NCI-H2227 (cell line): ENCODE data around the gene ABCG1.

Experiments
- DNase-seq: peaks from one replicate; lab custom pipeline; 2025; ENCODE audit not compliant: unreplicated experiment; lab: John Stamatoyannopoulos, UW

Gene ABCG1

DNA sequence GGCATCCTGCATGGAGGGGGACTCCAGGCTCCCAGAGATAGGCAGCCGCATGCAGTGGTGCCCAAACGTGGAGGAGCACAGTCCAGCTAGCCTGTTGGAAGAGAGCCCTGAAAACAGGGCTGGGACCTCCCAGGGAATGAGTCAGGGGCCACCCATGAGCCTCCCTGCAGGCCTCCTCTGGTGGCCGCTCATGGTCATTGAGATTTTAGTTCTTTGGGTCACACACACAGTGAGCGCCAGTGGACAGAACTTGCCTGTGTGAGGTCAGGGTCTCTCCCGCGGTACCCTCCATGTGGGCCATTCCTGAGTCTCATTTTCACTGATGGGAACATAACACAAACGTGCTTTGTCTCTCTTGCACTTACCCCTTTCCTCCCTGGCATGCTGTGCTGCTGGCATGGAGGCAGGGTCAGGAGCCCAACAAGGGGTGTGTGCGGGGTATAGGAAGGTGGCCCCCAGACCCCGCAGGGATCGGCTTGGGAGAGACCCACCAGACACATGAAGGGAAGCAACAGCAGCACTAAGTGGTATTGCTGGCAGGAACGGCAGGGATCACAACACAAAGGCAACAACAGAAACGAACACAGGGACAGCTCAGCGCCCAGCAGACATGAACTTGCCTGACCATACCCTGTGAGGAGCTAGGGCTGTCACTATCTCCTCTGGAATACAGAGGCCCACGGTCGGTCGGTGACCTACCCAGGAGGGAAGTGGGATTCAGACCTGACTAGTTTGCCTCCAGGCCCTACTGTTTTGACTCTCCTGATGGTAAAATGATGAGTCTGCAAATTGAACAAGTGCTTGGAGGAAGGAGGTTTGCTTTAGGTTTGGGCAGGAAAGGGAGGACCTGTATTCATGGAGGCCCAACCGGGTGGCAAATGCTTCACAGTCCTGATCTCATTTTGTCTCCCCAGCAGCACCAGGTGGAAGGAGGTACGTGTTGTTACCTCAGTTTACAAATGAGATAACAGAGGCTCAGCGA, 31.8 kb downstream of the ABCG1 start:
- DNase-seq = no peak

DNA sequence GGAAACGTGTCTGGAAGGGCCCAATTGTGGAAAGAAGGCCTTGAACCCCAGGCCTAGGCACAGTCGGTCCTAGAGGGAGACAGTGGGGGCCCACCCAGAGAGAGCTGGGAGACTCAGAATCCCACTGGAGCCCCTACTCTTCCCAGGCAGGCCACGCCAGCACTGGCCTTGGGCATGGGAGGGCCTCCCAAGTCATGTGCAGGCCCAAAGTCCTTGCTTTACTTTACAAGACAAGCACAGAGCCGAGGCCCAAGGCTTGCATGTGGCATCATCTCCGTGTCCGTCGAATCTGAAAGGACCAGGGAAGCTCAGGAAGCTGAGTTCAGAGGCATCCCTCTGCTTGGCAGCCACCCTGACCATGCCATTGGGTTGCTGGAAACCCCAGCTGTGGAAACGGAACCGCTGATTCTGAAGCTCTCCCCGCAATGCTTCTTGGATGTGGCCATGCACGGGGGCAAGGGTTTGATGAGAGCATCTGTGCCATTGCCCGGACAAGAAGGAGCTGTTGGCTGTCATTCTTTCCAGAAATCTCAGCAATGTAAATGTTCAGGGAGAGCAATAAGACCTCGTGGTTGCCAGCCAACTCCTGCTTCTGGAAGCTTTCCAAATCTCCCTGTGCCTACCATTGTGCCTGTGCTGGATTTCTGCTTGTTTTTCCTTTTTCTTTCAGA, 32.8 kb downstream of the ABCG1 start:
- DNase-seq = no peak

DNA sequence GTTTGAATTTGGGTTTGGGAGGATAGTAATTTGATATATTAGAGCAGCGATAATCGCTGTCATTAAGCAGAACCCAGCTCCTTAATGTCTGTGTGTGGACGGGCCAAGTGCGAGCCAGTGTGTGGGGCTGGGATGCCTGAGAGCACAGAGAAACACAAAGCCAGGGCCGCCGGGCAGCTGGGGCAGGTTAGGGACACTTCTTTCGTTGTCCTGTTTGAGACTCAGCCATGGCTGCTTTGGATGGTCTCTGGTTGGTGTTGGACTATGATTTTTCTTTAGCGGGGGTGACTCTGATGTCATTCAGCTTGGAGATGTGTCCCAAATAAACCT, 33.4 kb downstream of the ABCG1 start:
- no peak for DNase-seq

DNA sequence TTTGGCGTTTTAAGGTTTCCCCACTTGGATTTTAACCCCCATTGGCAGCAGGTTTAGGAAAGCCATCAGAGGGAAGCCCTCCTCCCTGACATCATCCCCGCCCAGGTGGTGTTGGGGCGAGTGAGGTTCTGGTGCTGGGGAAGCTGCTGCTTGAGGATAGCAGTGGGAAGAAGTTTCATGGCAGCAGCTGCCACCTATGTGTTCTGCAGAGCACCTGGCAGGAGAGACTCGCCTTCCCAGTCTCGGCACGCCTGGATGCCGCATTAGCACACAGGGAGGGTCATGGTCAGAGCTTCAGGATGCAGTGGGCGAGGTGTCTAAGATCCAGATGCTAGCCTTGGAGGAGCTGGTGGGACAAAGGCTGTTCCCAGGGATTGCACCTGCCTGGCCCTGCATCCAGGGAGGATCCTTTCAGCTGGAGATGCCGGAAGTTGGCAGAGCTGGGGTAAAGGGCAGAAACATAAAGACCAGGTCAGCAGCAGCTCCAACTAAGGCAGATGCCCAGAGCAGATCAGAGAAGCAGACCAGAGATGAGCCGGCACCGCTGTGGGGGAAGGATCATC, 33.9 kb downstream of the ABCG1 start:
- DNase-seq = no peak

DNA sequence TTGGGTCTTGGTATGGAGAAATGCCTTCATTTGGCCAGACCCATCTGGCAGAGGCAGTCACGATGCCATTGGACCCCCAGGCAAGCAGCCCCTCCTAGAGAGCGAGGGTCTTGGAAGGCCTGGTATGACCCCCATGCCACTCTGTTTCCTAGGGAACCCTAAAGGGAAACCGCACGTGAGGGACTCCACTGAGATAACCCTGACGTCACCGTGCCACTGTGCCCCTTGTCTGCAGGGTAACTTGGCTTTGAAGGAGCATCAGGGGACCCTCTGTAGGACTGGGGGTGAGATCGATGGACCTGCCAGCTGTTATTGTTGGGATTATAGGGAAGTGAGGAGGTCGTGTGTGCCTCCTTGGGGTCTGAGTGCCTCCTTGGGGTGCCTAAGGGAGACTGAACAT, 34.5 kb downstream of the ABCG1 start:
- no peak for DNase-seq

DNA sequence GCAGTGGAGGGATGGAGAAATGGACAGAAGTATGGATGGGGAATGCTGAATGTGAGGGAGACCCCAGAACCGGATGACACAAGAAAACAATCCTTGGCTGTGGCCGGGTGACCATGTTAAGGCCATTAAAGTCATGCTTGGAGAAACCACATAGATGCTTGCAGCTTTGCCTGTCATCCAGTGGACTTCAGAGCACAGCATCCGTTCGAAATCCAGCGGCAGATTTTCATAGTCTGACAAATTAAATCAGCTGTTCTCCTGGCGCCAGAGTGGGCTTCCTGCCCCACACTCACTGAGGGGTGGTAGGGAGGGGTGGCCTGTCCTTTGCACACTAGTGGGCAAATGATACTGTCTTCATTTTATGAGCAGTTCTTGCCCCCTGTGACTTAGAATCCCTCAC, 35.1 kb downstream of the ABCG1 start:
- no peak for DNase-seq

DNA sequence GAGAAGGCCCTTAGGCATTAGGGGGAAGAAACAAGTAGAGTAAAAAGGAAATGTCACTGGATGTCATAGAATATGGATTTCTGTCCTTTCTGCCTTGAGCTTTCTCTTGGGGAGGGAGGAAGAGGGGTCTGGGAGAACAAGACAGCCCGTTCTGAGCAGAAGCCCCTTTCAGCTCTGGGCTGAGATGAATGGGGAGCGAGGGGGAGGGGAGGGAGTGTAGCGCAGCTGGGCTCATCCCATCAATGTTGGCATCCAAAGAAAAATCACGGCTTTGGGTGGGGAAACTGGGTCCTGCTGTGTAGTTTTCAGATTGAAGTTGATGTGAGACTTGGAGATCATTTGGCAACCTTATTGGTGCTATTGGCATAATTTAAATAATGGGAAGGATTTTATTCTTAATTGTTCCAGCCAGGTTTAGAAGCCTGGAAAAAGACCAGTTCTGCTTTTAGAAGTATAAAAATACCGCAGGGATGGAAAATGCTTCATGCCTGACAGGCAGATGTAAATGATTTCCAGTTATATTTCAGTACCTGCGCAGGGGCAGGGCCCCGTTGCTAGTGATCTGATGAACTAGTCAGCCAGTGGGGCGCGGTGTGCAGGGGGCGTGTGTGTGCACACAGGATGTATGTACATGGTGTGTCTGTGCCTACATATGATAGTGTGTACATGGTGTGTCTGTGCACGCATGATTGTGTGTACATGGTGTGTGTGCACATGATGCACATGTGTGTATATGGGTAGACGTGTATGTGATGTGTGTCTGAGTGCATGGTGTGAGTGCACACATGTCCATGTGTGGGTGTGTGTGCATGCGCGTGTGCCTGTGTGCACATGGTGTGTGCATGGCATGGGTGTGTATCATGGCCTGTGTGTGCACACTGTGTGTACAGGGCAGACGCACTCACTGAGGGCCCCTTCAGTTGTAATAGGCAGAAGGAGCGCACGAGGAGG, 36.0 kb downstream of the ABCG1 start:
- no peak for DNase-seq

DNA sequence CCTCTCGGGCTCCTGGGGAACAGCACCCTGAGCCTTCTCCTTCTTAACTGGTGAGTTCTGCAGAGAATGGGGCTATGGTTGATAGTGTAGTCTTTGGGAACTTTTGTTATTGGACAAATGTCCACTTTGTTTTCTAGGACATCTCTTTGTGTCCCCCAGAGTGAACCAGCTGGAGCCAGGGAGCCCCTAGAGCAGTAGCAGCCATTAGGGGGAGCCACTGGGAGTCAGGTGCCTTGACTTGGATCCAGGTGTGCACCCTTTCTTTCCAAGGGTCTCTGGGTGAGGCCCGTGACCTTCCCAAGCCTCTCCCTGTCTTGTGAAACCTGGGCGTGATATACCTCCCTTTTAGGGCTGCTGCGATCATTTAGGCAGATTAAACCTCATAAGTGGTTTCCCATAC, 36.9 kb downstream of the ABCG1 start:
- DNase-seq = no peak

DNA sequence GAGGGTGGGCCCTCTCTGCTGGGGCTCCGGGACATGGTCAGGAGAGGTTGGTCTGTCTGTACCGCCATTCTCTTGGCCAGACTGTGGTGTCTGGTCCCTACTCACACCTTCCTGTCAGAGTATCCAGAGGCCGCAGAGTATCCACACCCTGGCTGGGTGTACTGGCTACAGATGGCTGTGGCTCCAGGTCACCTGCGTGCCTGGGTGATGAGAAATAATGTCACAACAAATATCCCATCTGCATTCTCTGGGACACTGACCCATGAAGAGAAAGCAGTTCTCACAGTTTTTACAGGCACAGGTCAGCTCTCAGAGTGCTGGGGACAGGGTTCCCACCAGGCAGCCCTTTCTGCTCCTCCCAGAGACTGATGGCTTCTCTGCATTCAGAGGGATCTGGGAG, 37.4 kb downstream of the ABCG1 start:
- no peak for DNase-seq

DNA sequence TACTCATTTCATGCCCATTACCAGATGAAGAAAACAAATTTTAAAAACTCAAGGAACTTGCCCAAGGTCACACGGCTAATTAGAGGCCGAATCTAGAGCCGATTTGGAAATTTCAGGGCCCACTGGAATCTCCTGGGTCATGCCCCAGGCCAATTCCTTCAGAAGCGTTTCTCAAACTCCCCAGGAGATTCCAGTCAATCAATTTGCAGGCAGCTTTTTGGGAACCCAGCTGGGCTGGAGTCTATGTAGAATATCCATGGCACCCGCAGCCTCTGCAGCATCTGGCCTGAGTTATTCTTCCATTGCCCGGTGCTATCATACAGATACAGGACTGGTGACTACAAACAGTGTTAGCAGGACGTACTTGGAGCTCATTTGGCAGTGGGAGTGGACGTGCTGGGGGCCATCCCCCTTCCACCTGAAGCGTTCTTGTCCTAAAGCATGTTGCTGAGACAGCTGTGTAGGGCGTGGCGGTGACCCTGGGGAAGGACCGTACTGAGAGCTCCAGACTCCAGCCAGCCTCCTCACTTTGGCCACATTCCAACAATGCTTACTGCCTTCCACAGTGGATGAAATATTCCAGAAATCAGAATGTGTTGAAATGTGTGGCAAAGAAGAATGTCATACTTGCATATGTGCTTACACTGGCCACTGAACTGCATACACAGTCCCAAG, 38.3 kb downstream of the ABCG1 start:
- peak; percentile 20 for DNase-seq

DNA sequence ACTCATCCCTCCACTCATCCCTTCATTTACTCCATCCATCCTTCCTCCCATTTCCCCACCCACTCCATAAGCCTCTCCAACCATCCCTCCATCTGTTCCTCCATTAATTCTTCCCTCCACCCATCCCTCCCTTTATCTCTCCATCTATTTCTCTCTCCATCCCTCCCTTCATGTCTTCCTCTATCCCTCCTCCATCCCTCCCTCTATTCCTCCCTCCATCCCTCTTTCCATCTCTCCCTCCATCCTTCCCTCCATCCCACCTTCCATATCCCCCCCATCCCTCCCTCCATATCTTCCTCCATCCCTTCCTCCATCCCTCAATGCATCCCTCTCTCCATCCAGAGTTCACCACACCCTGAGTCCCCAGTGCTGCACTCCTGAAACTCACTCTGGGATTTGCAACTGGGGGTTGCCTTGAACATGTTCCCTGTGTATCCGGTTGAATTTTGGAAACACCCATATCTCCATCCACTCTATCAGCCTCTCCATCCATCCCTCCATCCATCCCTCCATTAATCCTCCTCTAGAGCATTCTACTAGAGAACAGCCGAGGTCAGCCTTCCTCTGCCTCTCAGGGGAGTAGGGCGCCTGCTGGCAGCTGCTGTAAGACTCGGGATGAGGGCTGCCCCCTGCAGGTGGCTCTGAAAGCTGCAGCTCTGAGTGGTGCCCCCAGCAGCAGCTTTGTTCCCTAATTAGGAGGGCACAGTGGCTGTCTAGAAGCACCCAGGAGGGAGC, 39.4 kb downstream of the ABCG1 start:
- peak; percentile 26 for DNase-seq

DNA sequence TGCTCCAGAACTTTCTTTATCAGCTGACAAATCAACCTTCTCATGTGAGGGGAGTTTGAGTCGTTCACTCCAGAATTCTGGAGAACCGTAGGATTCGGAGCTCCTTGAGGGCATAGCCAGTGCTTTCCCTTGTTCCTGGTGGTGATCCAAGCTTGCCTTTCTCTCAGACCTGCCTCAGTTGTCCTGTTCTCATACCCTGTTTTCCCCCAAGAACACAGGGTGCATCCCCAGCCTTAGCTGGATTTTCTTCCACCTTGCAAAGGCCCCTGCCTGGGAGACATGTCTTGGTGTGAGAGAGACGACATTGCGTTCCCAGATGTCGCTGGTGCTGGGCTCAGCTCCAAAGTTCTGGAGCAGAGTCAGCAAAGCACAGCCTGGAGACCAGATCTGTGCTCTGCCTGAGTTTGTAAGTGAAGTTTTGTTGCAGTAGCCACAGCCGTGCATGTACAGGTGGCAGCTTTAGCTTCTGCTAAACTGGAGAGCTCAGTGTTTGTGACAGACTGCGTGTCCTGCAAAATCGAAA, 40.0 kb downstream of the ABCG1 start:
- DNase-seq = no peak

DNA sequence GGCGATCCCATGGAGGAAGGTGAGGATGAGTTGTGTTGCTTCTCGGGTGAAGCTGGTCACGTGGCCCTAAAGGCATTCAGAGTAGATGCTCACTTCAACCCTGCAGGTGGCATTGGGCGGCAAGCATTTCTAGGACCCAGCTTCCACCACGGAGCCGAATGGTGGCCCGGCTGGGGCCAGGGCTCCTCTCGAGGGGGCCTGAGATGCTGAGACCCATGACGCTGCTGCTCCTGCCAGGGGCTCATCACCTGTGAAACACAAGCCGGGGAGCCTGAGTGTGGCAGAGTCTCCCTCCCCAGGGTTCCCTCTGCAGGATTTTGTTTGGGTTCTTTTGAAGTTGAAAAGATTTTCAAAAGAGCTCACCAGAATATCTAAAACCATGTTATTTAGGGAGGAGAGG, 41.2 kb downstream of the ABCG1 start:
- DNase-seq = no peak

DNA sequence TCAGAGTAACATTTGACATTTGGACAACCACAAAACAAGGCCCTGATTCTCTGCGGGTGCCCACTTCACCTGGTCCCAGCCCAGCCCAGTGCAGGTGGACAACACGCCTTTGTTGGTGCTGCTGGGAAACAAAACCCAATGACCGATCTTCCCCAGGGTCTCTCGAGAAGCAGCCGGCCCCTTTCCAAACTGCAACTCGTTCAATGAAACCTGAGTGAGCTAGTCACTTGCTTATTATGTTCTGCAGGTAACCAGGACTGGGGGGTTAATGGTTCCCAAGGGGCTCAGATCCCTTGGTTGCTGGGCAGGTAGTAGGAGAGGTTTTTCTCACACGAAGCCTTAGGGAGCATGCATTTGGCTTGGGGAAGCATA, 42.9 kb downstream of the ABCG1 start:
- DNase-seq = no peak

DNA sequence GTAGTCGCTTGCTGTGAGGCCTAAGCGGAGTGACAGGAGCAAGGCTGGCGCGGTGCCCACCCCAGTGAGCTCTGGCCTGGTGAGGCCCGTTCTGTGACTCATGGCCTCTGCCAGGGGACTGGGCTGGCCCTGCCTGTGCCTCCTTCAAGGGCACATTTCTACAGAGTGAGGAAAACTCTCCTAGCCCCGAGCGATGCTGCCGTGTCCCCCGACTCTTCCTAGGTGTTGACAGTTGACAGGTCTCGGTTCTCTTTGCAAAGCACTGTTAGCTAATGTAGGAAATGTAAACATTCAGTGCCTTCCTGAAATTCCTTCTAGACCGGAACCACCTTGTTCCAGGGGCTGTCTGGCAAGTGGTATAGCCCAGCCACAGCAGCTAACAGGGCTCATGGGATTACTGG, 43.9 kb downstream of the ABCG1 start:
- no peak for DNase-seq

DNA sequence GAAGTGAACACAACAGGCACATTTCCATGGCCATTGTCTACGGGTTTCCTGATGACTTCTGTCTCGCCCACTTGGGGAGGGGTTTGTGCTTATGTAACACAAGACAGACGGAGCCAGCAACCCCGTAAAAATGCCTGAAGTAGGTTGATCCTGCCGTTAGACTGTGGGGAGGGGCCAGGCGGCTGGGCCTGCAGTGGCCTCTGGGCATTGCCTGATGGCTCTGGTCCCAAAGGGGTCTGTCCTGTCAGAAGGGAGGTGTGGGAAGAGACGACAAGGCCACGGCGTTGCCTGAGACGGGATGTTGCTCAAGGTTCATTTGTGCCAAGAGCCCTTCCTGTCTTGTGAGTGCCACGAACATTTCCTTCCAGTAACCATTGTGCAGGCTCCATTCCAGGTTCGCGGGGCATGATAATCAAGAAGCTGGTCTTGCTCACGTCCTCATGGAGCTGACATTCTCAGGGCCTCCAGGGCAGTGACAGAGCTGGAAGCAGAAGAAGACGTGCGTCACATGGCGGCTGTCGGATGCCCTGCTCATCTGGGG, 44.7 kb downstream of the ABCG1 start:
- no peak for DNase-seq

DNA sequence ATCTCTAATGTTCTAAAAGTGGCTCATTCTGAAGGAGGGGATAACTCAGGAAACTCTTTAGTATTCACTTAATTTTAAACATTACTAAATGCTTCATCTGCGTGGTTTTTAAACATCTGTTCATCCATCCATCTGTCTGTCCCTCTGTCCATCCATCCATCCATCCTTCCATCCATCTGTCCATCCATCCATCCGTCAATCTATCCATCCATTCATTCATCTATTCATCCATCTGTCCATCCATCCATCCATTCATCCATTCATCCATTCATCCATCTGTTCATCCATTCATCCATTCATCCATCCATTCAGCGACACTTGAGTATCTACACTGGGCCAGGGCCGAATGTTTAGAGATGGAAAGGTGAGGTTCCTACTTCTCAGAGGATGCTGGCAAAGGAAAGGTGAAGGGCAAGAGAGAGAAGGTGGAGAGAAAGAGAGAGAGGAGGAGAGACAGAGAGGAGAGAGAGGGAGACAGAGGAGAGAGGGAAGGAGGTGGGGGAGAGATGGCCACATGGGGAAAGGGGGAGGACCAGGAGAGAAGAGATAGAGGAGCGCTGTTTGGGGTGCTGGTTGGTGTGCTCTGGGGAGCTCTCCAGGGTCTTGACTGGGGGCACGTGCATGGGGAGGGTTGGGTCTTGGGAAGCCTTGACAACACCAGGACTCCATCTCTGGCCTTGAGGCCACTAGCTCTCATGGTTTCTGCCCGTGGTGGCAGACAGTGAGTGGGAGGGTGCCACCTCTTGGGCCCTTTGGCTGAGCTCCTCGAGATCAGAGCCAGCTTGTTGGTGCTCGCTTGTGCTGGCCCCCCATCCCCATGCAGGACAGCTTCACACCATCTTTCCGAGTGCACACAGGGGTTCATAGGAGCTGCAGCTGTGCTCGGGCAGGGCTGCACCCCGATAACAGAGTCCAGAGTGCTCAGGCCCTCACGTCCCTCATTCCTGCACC, 45.6 kb downstream of the ABCG1 start:
- DNase-seq = no peak

DNA sequence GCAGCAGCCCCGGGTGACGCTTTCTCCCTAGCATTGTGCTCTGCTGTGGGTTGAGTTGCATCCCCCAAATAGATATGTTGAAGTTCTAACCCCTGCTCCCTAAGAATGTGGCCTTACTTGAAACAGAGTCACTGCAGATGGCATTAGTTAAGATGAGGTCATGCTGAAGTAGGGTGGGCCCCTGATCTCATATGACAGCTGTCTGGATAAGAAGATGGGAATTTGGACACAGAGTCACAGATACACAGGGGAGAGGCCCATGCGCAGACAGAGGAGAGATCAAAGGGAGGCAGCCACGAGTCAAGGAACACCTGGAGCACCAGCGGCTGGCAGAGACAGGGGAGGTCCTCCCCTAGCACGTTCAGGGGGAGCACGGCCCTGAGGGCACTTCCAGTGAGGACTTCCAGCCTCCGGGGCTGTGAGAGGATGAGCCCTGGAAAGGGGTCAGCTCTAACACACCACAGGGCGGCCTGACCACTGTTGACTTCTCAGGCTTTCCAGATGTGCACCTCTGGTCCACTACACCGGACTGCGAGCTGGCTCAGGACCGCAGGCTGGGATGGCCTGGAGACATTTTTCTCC, 46.4 kb downstream of the ABCG1 start:
- DNase-seq = no peak
